ENCODE data around the gene RPL13. TPM values are rescaled to one million over a fixed set of nuclear protein-coding genes. Genes with fewer than 3 reads are reported as not detected.

The RPL13 gene
- total RNA-seq, 4 donors from 2014 or later: 3,143 to 7,972 (median 4,864) TPM

DNA sequence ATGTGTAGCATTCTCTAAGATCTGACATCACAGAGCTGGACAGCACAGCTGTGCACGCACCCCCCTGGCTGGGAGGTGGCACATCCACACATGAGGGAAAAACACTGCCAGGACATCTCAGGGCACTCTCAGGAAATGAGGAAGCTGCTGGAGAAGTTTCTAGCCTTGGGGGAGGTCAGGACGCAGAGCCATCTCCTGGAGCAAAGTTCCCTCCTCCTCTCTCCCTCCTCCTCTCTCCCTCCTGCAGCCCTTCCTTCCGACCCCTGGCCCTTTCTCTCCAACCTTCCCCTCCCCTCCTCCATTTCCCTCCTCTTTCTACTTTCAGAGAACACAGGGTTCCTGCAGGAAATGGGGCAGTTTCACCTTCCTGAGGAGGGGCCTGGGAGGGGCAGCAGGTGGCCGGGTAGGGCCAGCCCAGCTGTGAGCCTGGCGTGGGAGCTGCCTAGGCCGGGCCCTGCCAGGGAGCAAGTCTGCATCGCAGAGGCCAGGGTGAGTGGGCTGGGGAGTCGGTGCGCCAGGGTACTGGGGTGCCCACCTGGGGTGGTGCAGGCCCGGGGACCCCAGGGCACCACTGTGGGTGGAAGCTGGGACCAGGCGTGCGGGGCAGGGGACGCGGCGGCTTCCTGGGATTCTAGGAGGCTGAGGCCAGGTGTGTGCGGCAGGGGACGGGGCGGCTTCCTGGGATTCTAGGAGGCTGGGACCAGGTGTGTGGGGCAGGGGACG, 52.9 kb downstream of the RPL13 start, which contains the start of gene DPEP1:
Gene DPEP1, plus strand, starts transcription at position 412 of the 723 bp plus-strand sequence. CDS start 16,769 bp downstream, outside the sequence.
- Histone ChIP-seq H3K27ac (no peak within 1 kb of the TSS), H3K9me3 (no peaks in the 10 kb centered on the region), H3K27me3 (peaks cover 0 to 46% (median 0%) of the 10 kb centered on the region in 4 donors), H3K4me3 (no peak within 1 kb of the TSS), H3K36me3 (no peaks in the 10 kb centered on the region), H3K4me1 (peaks cover 0 to 11% (median 0%) of the 10 kb centered on the region in 3 donors)
- DNase-seq: no peak
- no peak for TF ChIP-seq POLR2A (IDR thresholded peaks at IDR 0.05)
- TF ChIP-seq, protein P1, sequence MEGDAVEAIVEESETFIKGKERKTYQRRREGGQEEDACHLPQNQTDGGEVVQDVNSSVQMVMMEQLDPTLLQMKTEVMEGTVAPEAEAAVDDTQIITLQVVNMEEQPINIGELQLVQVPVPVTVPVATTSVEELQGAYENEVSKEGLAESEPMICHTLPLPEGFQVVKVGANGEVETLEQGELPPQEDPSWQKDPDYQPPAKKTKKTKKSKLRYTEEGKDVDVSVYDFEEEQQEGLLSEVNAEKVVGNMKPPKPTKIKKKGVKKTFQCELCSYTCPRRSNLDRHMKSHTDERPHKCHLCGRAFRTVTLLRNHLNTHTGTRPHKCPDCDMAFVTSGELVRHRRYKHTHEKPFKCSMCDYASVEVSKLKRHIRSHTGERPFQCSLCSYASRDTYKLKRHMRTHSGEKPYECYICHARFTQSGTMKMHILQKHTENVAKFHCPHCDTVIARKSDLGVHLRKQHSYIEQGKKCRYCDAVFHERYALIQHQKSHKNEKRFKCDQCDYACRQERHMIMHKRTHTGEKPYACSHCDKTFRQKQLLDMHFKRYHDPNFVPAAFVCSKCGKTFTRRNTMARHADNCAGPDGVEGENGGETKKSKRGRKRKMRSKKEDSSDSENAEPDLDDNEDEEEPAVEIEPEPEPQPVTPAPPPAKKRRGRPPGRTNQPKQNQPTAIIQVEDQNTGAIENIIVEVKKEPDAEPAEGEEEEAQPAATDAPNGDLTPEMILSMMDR (IDR thresholded peaks at IDR 0.05): no peak
- intact Hi-C loops (cut with DNase I): no loop called here
- WGBS, 2 donors: 32 to 63% methylated on average over 3 to 8 of the region's 19 CpGs

DNA sequence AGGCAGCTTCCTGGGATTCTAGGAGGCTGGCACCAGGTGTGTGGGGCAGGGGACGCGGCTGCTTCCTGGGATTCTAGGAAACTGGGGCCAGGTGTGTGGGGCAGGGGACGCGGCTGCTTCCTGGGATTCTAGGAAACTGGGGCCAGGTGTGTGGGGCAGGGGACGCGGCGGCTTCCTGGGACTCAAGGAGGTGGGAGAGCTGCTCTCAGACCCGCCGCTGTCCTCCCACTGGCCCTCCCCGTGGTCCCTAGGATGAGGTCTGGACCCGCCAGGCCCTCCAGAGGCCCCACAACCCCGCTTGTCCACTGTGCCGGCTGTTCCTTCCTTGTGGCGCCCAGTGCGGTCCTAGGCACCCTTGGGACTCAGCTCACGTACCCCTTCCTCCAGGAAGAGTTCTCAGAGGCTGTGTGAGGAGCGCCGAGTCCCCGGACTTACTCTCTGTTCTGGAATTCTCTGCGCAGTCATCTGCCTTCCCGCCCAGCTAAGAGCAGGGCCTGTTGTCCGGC, 53.5 kb downstream of the RPL13 start:
- no peak for TF ChIP-seq POLR2A (IDR thresholded peaks at IDR 0.05)
- TF ChIP-seq, protein P1 (IDR thresholded peaks at IDR 0.05): no peak
- Histone ChIP-seq H3K9me3 (no peaks in the 10 kb centered on the region), H3K27me3 (peaks cover 0 to 40% (median 0%) of the 10 kb centered on the region in 4 donors), H3K4me3 (no peak overlapping the region), H3K36me3 (no peaks in the 10 kb centered on the region), H3K27ac (no peak overlapping the region), H3K4me1 (peaks cover 0 to 11% (median 0%) of the 10 kb centered on the region in 3 donors)
- DNase-seq: no peak
- WGBS, 2 donors: 82 to 92% methylated on average over 3 to 12 of the region's 22 CpGs
- intact Hi-C loops (cut with DNase I): no loop called here

Small RNAs within 50 kb of the gene (small RNA-seq; reads per million reads assigned to genes)
- gene SNORD68: 0 reads per million in 4 donors

Other genes with a start within 250 kb of the RPL13 start
- gene ANKRD11, start 70.1 kb upstream of the RPL13 start, total RNA-seq: 10 to 100 TPM; 51.0 to 72.7 (median 66.9) TPM
- gene SPG7, start 52.3 kb upstream of the RPL13 start, total RNA-seq: 100 to 1,000 TPM in 1 of 4 donors, 10 to 100 TPM in 3; 65.0 to 104 (median 84.9) TPM
- gene CPNE7, start 15.1 kb downstream of the RPL13 start, total RNA-seq: 1 to 10 TPM in 3 of 4 donors, under 1 TPM in 1; 0.45 to 2.9 (median 2.1) TPM
- gene DPEP1, start 53.0 kb downstream of the RPL13 start, total RNA-seq: 1 to 10 TPM in 1 of 4 donors, under 1 TPM in 1, not detected in 2; 0.76 to 4.1 TPM
- gene CHMP1A, start 97.0 kb downstream of the RPL13 start, total RNA-seq: 100 to 1,000 TPM in 2 of 4 donors, 10 to 100 TPM in 2; 83.0 to 116 (median 104) TPM
- gene SPATA33, start 97.2 kb downstream of the RPL13 start, total RNA-seq: 1 to 10 TPM; 1.8 to 4.9 (median 2.8) TPM
- gene CDK10, start 126.0 kb downstream of the RPL13 start, total RNA-seq: 10 to 100 TPM; 21.6 to 45.0 (median 39.3) TPM
- 10 to 100 TPM in 2 of 4 donors, 1 to 10 TPM in 2; 6.1 to 26.1 (median 8.9) TPM for gene SPATA2L, start 141.0 kb downstream of the RPL13 start, total RNA-seq
- gene VPS9D1, start 160.2 kb downstream of the RPL13 start, total RNA-seq: 10 to 100 TPM in 3 of 4 donors, 1 to 10 TPM in 1; 7.1 to 25.0 (median 13.8) TPM
- 10 to 100 TPM; 18.1 to 43.3 (median 34.1) TPM for gene ZNF276, start 160.9 kb downstream of the RPL13 start, total RNA-seq

Measured in esophagus squamous epithelium (tissue), 5 donors.